Amniotic stem cell (primary cell): ENCODE measurements around the gene RANBP10.

Source experiments
- DNase-seq: peaks from one replicate; lab custom pipeline; 2025; lab: John Stamatoyannopoulos, UW

Gene RANBP10

GRCh38 chr16:67825906-67826305 is 19.5 kb upstream of the RANBP10 start:
- DNase-seq: no peak

DNA sequence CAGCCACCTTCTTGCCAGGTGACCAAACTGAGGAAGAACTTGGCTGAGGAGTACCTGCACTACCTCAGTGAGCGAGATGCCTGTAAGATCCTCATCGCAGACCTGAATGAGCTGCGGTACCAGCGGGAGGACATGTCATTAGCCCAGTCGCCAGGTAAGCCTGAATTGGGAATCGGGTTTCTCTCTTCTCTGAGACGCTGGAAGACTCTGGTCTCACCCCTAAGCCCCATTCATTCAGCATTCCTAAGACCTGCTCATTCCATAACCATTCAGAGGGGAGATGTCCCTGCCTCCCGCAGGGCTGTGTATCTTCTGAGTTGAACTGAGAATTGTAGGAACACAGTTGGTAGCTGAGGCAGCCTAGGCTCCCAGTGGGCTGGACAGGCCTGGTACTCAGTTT is 18.8 kb upstream of the RANBP10 start:
- DNase-seq: no peak

DNA sequence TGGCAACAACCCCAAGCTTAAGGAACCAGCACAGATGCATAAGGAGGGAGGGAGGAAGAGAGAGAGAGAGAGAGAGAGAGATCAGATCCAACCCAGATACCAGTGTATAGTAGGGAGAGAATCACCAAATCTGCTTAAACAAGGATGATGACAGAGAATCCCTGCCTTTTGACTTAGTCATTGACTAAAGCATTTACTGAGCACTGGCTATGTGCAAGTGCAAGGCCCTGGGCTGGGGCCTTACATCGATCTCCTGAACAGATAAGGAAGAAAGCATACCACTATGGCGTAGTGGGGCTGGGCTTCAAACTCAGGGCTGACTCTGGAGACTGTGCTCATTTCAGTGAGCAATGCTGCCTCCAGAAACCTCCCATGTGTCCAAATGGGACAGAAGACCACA is 16.2 kb upstream of the RANBP10 start:
- DNase-seq: no peak

DNA sequence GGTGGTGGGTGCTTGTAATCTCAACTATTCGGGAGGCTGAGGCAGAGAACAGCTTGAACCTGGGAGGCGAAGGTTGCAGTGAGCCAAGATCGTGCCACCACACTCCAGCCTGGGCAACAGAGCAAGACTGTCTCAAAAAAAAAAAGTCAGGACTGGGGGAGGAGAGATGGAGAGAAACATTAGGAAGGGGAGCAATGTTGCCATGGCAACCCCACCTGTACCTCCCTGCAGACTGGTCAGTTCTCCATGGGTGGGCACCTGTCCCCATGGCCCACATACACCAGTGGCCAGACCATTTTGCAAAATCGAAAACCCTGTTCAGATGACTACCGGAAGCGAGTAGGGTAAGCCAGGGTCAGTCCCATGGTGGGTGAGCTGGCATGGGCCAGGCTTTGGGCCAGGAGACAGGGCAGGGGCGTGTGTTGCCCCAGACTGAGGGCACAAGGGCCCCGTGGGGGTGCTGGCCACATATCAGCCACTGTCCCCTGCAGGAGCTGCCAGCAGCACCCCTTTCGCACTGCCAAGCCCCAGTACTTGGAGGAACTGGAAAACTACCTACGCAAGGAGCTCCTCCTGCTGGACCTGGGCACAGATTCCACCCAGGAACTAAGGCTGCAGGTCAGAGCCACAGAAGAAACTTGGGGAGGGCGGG is 14.4 kb upstream of the RANBP10 start:
- no peak for DNase-seq

DNA sequence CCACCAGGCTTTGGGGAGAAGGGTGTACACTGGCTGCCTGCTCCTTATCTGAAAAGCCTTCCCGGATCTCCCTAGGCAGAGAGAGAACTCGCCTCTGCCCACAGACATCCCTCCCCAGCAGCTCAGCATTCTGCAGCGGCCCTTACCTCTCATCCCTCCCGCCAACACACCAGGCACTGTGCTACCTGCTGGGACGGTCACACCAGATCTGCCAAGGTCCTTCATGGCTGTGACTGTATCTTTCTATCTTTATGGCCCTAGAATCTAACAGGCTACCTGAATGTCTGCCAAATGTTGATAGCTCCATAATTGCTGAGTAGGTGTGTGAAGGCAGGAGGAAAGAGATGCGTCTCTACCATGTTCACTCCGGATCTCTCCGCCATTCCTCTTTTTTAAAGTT is 8.2 kb upstream of the RANBP10 start:
- DNase-seq: no peak

DNA sequence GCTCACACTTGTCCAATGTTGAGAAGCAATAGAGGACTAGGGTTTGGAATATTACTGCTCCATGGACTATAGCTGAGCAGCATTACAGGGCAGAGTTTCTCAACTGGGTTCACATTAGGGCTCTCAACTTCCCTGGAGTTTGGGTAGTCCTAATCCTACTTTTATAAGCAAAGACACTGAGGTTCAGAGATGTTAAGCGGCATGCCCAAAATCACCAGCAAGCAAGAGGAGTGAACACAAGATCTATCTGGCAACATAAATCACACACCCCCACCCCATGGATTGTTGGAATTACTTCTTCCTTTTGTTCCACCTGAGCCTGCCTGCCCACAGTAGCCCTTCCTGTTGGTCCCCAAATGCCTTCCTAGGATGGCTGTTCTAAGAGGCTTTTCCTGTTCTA is 5.5 kb upstream of the RANBP10 start:
- DNase-seq: no peak

DNA sequence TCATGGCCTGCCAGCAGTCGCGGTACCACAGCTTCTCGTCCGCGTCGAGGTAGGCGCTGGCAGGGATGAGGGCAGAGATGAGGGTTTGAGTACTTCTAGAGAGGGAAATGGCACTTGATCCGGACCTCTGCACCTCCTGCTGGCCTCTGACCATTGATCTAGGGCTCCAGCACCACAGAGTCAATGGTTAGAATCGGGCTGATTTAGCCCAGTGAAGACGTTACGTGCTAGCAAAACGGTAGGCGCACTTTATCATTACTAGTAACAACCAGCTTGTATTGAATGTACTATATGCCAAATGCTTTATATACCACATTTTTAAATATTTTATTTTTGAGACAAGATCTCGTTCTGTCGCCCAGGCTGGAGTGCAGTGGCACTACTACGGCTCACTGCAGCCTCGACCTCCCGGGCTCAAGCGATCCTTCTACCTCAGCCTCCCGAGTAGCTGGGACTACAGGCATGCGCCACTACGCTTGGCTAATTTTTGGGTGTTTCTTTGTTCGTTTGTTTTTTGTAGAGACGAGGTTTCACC is 855 bp upstream of the RANBP10 start:
- no peak for DNase-seq

- no peak for DNase-seq
Measured at GRCh38 chr16:67805718-67806427, 487 bp downstream of the RANBP10 start.

- DNase-seq: no peak
Measured at GRCh38 chr16:67804853-67805542, 1.4 kb downstream of the RANBP10 start.

GRCh38 chr16:67803894-67804293 is 2.5 kb downstream of the RANBP10 start:
- no peak for DNase-seq

GRCh38 chr16:67801883-67802282 is 4.5 kb downstream of the RANBP10 start:
- no peak for DNase-seq

DNA sequence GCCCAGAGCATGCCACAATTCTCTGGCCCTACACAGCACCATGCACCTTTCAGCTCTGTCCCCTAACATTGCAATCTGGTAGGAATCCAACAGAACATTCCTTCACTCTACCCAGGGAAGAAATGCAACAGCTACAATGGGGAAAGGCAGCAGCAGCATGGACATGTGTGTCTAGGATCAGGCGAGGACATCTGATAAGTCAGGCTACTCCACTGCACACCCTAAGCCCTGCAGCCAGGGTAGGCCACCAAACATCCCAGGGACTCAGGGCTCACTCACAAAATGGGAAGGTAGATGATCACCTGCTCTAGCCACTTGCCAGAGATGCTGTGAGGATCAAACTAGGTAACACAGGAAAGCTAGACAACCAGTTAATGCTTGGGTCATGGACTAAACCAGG is 5.1 kb downstream of the RANBP10 start:
- no peak for DNase-seq

DNA sequence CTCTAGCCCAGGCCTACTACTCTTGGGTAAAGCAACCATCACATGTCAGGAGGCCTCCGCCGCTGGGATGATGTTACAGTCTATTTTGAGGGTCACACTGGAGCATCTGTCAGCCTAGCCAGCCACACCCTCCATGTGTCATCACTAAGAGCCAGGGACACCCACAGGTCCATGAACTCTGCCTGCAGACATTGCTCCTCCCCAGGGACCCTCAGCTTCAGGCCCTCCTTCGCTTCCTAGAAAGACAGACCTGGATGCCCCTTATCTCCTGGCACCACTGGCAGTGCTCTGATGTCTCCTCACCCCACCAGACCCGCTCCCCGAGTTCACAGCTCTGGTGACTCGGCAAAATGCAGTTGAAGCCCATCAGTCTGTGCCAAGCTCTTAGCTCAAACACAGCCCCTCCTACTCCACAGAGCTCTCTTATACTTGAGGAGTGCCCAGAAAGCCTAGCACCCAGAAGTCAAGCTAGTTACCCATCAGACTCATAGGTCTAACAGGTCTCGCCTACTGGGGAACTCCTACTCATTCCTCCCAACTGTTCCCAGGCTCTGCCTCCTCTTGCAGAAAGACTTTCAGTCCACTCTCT is 5.9 kb downstream of the RANBP10 start:
- DNase-seq: no peak

DNA sequence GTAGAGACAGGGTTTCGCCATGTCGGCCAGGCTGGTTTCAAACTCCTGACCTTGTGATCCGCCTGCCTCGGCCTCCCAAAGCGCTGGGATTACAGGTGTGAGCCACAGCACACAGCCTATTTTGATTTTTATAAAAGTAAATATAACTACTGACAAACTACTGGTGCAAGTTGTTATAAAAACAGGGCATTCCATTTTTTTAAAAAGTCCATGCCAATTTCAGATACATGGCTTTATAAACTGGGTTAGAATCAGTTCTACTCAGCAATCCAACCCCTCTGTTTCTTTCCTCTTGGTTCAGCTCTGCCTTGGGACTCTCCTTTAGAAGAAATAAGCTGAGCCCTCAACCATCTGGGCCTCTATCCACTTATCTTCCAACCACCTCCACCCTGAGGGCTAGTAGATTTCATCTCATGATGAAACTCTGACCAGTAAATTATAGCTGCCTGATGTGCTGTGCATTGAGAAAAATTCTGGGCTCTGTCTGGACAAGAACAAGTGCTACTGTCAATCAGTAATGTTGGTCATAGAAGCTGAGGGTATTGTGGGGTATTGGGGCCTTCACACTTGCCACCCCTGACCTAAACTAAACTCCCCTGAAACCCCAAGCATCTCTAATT is 10.2 kb downstream of the RANBP10 start:
- no peak for DNase-seq

DNA sequence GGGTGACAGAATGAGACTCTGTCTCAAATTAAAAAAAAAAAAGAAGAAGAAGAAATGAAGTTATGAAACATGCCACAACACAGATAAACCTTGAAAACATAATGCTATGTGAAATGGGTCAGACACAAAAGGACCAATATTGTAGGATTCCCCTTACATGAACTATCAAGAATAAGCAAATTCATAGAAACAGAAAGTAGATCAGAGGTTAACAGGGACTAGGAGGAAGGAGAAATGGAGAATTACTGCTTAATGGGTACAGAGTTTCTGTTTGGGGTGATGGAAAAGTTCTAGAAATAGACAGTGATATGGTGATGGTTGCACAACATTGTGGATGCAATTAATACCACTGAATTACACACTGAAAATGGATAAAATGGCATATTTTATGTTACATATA is 16.3 kb downstream of the RANBP10 start:
- no peak for DNase-seq

- no peak for DNase-seq
Measured at GRCh38 chr16:67786491-67786890, 19.9 kb downstream of the RANBP10 start.

DNA sequence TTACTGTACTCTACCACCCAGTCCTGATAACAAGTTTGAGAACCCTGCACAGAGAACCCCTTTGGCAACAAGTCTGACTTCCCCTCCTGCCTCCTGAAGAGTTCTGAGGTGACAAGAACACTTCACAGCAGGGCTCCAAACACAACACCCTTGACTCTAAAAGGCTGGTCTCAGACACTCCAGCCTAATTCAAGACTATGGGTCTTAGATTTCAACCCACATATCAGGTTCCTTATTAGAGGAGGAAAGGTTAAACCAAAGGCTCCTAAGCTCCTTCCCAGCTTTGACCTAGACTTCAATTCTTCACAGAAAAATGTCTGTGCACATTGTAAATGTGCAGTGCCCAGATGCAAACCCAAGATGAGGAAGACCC is 23.0 kb downstream of the RANBP10 start:
- DNase-seq: no peak

DNA sequence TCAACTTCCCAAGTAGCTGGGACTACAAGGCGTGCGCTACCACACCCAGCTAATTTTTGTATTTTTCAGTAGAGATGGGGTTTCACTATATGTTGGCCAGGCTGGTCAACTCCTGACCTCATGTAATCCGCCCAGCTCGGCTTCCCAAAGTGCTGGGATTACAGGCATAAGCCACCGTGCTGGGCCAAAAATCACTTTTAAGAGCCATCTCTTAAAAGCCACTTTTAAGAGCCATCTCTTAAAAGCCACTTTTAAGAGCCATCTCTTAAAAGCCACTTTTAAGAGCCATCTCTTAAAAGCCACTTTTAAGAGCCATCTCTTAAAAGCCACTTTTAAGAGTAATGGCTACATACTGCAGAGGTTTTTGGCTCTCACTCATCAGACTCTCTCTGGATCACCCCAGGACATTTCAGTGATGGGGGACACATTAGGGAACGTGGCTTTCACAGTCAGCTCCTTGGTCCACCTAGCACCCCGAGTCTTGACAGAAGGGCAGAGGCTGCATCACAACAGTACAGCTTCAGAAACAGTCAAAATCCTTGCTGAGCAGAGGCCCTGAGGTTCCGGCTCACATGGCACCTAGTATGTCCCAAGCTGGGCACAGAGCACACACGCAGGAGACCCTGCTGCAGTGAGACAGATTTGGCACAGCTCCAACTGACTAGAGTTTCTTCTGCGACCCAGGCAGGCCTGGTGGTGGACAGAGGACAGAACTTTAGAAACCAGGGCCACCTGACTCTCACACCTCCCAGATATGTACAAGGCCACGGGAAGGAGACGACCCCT is 23.6 kb downstream of the RANBP10 start:
- no peak for DNase-seq

DNA sequence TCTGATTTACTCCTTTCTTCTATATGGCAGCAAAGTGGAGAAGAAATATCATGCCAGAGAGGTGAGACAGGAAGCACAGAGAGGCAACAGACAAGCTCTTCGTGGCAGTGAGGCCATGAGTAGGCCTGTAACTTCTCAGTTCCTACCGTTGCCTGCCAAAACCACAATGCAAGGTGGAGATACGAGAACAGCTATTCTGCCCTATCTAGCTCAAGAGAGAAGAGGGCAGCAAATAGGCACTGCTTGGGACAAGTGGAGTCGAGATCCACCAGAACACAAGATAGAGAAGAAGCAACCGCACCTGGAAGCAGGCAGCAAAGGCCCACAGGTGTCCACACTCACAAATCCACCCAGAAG is 24.8 kb downstream of the RANBP10 start:
- DNase-seq: no peak

GRCh38 chr16:67780847-67781564 is 25.4 kb downstream of the RANBP10 start:
- DNase-seq: no peak
